Hematopoietic multipotent progenitor cell treated with erythropoietin and hydrocortisone succinate and interleukin-3 and kit ligand, for 6 days (in vitro differentiated cells): Measurements from ENCODE around the gene TACR1.
A peak's percentile ranks its signal among the peaks of the same experiment; 100 is the strongest.

ENCODE experiments used
- DNase-seq: peaks from one replicate; pipeline ENCODE4 v3.0.0-alpha.2; 2015

Gene TACR1

GRCh38 chr2:75007061-75007460, 192.3 kb downstream of the TACR1 start:
- no peak for DNase-seq

GRCh38 chr2:75006041-75006440, 193.3 kb downstream of the TACR1 start:
- DNase-seq, result no peak

DNA sequence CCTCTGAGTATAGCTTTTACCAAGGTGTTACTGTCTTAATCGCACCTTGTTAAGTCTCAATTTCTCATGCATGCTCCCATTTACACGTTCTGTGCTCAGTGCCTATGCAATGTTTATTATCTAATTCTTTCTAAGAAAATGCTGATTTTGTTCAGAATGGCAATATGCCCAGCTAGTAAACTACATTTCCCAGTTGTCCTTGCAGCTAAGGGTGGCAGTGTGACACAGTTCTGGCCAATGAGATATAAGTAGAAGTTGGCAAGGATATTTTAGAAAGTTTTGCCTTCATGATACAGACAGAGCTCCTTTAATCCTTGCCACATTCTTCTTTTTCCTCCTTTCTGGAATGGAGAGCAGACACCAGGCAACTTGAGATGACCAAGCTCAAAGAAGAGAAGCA, 195.5 kb downstream of the TACR1 start:
- DNase-seq, result no peak

- peak; percentile 18 for DNase-seq
Observed at GRCh38 chr2:75003276-75003675, 196.0 kb downstream of the TACR1 start.

- DNase-seq, result no peak
Observed at GRCh38 chr2:75002007-75002406, 197.3 kb downstream of the TACR1 start.

GRCh38 chr2:74999468-74999867, 199.9 kb downstream of the TACR1 start:
- no peak for DNase-seq
